ENCODE results near the gene CXXC1. TPM values are rescaled to one million over a fixed set of nuclear protein-coding genes. Genes with fewer than 3 reads are reported as not detected.

Gene CXXC1
- total and polyA plus RNA-seq, 2 of the 8 experiments (the other 6 are each of a cell fraction or from before 2014, with no cell fraction given), result 73.3 to 136 TPM

DNA sequence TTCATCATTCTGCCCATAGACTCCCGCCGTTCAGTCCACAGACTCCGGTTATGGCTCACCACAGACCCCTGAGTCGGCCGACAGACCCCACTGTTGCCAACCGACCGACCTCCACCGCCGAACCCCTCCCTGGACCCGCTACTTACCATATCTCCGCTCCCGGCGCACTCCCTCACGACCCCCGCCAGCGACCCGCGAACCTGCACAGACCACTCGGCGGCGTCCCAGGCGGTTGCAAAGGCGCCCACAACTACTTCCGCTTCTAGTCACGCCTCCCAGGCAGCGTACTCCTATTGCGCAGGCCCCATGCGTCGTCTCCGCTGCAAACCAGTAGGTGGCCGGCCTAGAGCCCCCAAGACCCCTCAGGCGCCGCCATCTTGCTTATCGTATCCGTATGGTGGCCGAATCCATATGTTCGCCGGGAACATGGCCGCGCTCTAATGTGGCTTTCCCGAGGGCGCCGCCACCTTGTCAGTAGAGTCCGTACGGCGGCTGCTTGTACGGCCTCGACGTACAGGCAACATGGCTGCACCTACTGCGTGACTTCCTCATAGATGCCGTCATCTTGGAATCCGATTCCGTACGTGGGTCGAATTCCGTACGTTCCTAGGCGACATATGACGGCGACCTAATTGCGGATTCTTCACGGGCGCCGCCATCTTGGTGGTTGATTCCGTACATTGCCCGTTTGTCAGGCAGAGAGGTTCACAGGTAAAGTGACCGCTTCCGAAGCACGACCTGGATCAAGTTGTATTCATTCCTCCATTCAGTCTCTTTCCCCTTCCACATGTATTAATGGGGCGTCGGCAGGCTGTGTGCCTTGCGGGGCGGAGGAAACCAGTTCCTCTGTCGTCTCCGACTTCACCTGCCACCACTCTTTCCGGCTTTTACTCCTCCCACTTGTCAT is at the start of gene CXXC1 (continued):
- no peak for TF ChIP-seq TAF7 (optimal IDR thresholded peaks at IDR 0.05; ENCODE audit: borderline replicate concordance, low read depth, low read length)
- TF ChIP-seq RAD21 (IDR thresholded peaks at IDR 0.05 in 1 of 2, conservative IDR thresholded peaks at IDR 0.05 in 1 of 2; ENCODE audit: low read depth in 2 of 2, low read length in 2 of 2), result peak; percentile 12 to 18; a peak in 2 of 4 replicates
- TF ChIP-seq HDAC2 (IDR thresholded peaks at IDR 0.05; ENCODE audit: borderline replicate concordance in 1 of 2, low read depth in 2 of 2, low read length in 2 of 2), result no peak; a peak in 1 of 4 replicates
- TF ChIP-seq SP4 (IDR thresholded peaks at IDR 0.05; ENCODE audit: low read length), result no peak
- no peak for TF ChIP-seq BCL11A (IDR thresholded peaks at IDR 0.05; ENCODE audit: low read depth in 2 of 2, low read length in 2 of 2)
- TF ChIP-seq RXRA (IDR thresholded peaks at IDR 0.05; ENCODE audit: insufficient read depth, low read depth, low read length), result no peak
- no peak for TF ChIP-seq CBX8 (IDR thresholded peaks at IDR 0.05; ENCODE audit: borderline replicate concordance, low read depth, low read length)
- TF ChIP-seq, protein P1, sequence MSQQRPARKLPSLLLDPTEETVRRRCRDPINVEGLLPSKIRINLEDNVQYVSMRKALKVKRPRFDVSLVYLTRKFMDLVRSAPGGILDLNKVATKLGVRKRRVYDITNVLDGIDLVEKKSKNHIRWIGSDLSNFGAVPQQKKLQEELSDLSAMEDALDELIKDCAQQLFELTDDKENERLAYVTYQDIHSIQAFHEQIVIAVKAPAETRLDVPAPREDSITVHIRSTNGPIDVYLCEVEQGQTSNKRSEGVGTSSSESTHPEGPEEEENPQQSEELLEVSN (IDR thresholded peaks at IDR 0.05), result no peak
- peak; percentile 56 for TF ChIP-seq KDM4A (IDR thresholded peaks at IDR 0.05; ENCODE audit: low read depth, low read length, severe bottlenecking)
- 0 out of 2 replicates have a peak, but pooled peaks have one; percentile 12 for TF ChIP-seq TBP (IDR thresholded peaks at IDR 0.05; ENCODE audit: low read depth, low read length)
- no peak for TF ChIP-seq EGR1 (IDR thresholded peaks at IDR 0.05; ENCODE audit: borderline replicate concordance, low read depth, low read length)
- TF ChIP-seq SIRT6 (IDR thresholded peaks at IDR 0.05; ENCODE audit: low read length), result no peak
- peak; percentile 100 for TF ChIP-seq YY1 (IDR thresholded peaks at IDR 0.05; ENCODE audit: low read depth, low read length)
- TF ChIP-seq, protein P2, sequence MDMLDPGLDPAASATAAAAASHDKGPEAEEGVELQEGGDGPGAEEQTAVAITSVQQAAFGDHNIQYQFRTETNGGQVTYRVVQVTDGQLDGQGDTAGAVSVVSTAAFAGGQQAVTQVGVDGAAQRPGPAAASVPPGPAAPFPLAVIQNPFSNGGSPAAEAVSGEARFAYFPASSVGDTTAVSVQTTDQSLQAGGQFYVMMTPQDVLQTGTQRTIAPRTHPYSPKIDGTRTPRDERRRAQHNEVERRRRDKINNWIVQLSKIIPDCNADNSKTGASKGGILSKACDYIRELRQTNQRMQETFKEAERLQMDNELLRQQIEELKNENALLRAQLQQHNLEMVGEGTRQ (IDR thresholded peaks at IDR 0.05; ENCODE audit: low read length), result no peak
- no peak for TF ChIP-seq JUND (IDR thresholded peaks at IDR 0.05; ENCODE audit: low read length)
- no peak for TF ChIP-seq ZNF274 (IDR thresholded peaks at IDR 0.05; ENCODE audit: borderline replicate concordance, extremely low read depth, low read length)
- peak; percentile 35; the same call in 1 of the 2 replicates for TF ChIP-seq NRF1 (IDR thresholded peaks at IDR 0.05; ENCODE audit: low read depth, low read length)
- TF ChIP-seq GTF2F1 (IDR thresholded peaks at IDR 0.05; ENCODE audit: borderline replicate concordance, low read depth, low read length), result peak; percentile 24; the same call in 1 of the 2 replicates
- peak; percentile 58 for TF ChIP-seq NANOG (IDR thresholded peaks at IDR 0.05; ENCODE audit: insufficient read depth, low read depth, low read length, poor library complexity, severe bottlenecking)
- no peak for TF ChIP-seq JUN (IDR thresholded peaks at IDR 0.05; ENCODE audit: low read depth, low read length)
- no peak for TF ChIP-seq CTBP2 (IDR thresholded peaks at IDR 0.05; ENCODE audit: borderline replicate concordance, insufficient read depth, insufficient read length, low read length)

All from H1 (cell line).